Suprapubic skin (tissue), 4 donors: Measurements from ENCODE around the gene PHGDH. TPM values are rescaled to one million over a fixed set of nuclear protein-coding genes. Genes with fewer than 3 reads are reported as not detected.
"Not testable (repeated sequence)": the region's sequence is repeated elsewhere in the genome, so short reads cannot be mapped to it uniquely, and the experiment has no call there.

Experiments used
- DNase-seq, 2 donors: peaks; one replicate each; pipeline ENCODE4 v3.0.0-alpha.2; 2019; ENCODE audit warnings: low spot score in 2 of 2
- H3K27ac ChIP-seq: fragments of 200-600 bp; sonication (generic); one replicate; pipeline ENCODE4 v1.5.1; 2019
- H3K27me3 ChIP-seq: fragments of 200-600 bp; sonication (generic); one replicate; pipeline ENCODE4 v1.5.1; 2019
- H3K36me3 ChIP-seq: fragments of 200-600 bp; sonication (generic); one replicate; pipeline ENCODE4 v1.5.1; 2019
- H3K4me1 ChIP-seq: fragments of 200-600 bp; sonication (generic); one replicate; pipeline ENCODE4 v1.5.1; 2019
- H3K4me3 ChIP-seq: fragments of 200-600 bp; sonication (generic); one replicate; pipeline ENCODE4 v1.5.1; 2019; ENCODE audit warnings: mild to moderate bottlenecking
- H3K9me3 ChIP-seq: fragments of 200-600 bp; sonication (generic); one replicate; pipeline ENCODE4 v1.5.1; 2019
- EP300 ChIP-seq: sonication (generic); formaldehyde crosslinking; IDR thresholded peaks from one replicate; pipeline ENCODE4 v1.6.1; 2017; ENCODE audit warnings: antibody characterized with exemption
- POLR2A ChIP-seq, 2 donors: fragments of 450-650 bp; IDR thresholded peaks; one replicate each; pipeline ENCODE4 v1.6.1; 2017; ENCODE audit warnings: antibody characterized with exemption in 2 of 2, mild to moderate bottlenecking in 2 of 2, moderate library complexity in 2 of 2
- POLR2AphosphoS5 ChIP-seq, 3 donors: sonication (generic); formaldehyde crosslinking; IDR thresholded peaks; one replicate each; pipeline ENCODE4 v1.6.1; 2017; ENCODE audit warnings: antibody characterized with exemption in 3 of 3
- WGBS: methylation state at CpG from one replicate; pipeline ENCODE4 v1.1.5; 2018; 5-methylcytosine and 5-hydroxymethylcytosine counted together
- total RNA-seq, 4 donors: library from RNA; depleted of rRNA; stranded (reverse); fragments of >200 nt; gene quantifications; one replicate each; pipeline ENCODE4 v1.1.0, GENCODE V29; 2016
- TF ChIP-seq, protein P1 (sequence below), 2 donors: fragments of 200-600 bp in 1 of 2; fragments of 450-650 bp in 1 of 2; sonication (generic) in 1 of 2; IDR thresholded peaks; one replicate each; pipeline ENCODE4 v1.5.1; 2016 to 2019; ENCODE audit warnings: antibody characterized with exemption in 2 of 2, mild to moderate bottlenecking in 1 of 2, moderate library complexity in 1 of 2

PHGDH gene
- total RNA-seq, 4 donors from 2014 or later, result 81.3 to 130 (median 100.0) TPM

DNA sequence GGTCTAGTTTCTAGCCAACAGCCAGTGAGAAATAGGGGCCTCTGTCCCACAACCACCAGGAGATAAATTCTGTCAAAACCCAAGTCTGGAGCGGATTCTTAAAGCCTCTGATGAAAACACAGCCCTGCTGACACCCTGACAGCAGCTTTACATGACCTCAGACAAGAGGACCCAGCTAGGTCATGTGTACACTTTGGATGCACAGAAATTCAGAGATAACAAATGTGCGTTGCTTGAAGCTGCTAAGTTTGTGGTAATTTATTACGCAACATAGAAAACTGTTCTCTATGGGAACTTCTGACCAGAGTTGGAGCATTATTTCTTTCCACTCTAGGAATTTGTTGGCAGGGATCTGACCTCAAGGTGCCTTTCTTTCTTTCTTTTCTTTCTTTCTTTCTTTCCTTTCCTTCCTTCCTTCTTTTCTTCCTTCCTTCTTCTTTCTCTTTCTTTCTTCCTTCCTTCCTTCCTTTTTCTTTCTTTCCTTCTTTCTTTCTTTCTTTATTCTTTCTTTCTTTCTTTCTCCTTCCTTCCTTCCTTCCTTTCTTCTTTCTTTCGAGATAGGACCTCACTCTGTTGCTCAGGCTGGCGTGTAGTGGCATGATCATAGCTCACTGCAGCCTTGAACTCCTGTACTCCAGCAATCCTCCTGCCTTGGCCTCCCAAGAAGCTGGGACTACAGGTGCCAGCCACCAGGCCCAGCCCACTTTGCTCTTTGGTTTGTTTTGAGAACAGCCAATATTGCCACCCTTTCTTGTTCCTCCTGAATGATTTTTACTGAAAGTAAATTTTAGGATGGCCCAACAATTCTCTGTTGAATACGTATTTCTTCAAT lies 71.8 kb downstream of the PHGDH start:
- TF ChIP-seq POLR2AphosphoS5 (IDR thresholded peaks at IDR 0.05) (no peak), POLR2A (IDR thresholded peaks at IDR 0.05) (no peak), EP300 (no peak)
- TF ChIP-seq, protein P1, sequence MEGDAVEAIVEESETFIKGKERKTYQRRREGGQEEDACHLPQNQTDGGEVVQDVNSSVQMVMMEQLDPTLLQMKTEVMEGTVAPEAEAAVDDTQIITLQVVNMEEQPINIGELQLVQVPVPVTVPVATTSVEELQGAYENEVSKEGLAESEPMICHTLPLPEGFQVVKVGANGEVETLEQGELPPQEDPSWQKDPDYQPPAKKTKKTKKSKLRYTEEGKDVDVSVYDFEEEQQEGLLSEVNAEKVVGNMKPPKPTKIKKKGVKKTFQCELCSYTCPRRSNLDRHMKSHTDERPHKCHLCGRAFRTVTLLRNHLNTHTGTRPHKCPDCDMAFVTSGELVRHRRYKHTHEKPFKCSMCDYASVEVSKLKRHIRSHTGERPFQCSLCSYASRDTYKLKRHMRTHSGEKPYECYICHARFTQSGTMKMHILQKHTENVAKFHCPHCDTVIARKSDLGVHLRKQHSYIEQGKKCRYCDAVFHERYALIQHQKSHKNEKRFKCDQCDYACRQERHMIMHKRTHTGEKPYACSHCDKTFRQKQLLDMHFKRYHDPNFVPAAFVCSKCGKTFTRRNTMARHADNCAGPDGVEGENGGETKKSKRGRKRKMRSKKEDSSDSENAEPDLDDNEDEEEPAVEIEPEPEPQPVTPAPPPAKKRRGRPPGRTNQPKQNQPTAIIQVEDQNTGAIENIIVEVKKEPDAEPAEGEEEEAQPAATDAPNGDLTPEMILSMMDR (IDR thresholded peaks at IDR 0.05), result no peak
- Histone ChIP-seq H3K9me3 (no peaks in the 10 kb centered on the region), H3K4me1 (peaks cover 52% of the 10 kb centered on the region), H3K4me3 (no peak overlapping the region), H3K27ac (no peak overlapping the region), H3K36me3 (no peaks in the 10 kb centered on the region), H3K27me3 (no peaks in the 10 kb centered on the region)
- 68% methylated on average over 6 of the region's 6 CpGs for WGBS
- DNase-seq, result no peak

DNA sequence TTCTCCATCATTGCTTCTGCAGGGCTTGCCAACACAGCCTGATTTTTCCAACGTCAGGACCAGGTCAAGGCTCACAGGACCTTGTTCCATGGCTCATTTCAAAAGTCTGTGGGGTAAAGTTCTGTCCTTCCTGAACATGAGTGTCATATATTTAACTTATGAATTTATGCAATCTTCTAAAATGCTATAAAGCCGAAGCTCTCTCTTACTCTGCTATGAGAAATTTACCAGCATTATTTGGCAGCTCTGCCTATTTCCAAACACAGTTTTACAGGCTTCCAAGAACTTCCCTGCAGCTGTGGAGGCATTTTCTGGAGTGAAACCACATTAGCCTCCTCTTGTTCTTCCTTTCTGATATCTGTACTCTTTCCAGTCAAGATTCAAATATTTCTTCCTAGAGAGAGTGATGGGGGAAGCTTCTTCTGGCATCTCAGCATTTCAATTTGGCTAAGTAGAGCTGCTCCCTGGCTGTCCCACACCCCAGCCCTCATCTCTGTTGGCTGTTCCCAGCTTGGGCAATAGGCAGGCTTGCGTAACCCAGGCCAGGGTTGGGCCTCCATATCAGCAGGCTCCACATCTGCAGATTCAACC lies 72.6 kb downstream of the PHGDH start:
- Histone ChIP-seq H3K4me3 (no peak overlapping the region), H3K27ac (no peak overlapping the region), H3K27me3 (no peaks in the 10 kb centered on the region), H3K9me3 (no peaks in the 10 kb centered on the region), H3K4me1 (peaks cover 50% of the 10 kb centered on the region), H3K36me3 (no peaks in the 10 kb centered on the region)
- peak; percentile 84 to 87 for DNase-seq
- TF ChIP-seq POLR2AphosphoS5 (IDR thresholded peaks at IDR 0.05), result peak in 1 of 3 donors; percentile 29
- no peak for TF ChIP-seq EP300
- 52% methylated on average over 3 of the region's 3 CpGs for WGBS

DNA sequence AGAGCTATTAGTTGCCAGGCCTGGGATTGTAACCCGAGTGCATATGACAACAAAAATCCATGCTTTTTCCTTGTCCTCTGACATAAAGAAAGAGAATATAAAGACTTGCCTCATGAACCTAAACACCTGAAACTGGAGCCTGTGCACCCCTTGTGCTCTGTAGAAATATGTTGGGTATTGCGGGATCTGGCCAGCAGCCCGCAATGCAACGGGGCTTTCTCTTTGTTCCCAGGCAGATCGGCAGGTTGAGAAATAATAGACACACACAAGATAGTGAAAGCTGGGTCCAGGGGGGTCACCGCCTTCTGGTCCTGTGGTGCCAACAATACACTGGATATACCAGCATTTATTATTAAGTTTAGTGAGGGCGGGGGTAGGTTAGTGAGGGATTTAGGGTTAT lies 74.3 kb downstream of the PHGDH start:
- not testable (repeated sequence) for H3K27ac ChIP-seq

DNA sequence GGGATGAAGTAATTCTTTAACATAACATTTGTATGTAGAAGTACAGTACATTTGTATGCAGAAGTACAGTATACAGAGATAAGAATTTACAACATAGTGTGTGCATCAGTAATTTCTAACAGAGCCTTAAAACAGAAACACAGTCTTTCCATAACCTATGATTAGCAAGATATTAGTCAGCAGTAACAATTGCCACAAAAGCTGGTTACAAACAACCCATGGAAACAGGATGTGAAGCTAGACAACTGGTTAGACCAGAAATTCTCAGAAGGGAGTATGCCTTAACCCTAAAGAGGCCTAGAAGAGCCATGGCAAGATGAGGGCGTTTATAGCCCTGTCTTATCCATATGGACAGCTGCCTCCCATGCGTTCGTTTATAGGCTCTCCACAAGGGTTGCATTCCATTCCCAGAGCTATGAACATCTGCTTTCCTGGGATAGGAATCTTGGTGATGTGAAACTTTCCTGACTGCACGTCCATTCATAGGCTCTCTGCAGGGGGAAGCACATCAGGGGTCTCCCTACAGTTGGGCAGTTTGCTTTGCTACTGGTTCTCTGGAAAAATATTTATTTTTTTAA lies 74.8 kb downstream of the PHGDH start:
- 64% methylated on average over 4 of the region's 4 CpGs for WGBS
- TF ChIP-seq POLR2AphosphoS5 (IDR thresholded peaks at IDR 0.05), result peak in 1 of 3 donors; percentile 12

More for the DNA sequence above, 74.3 kb downstream of the PHGDH start:
- H3K4me1 ChIP-seq, result peaks cover 35% of the 10 kb centered on the region
- H3K27me3 ChIP-seq, H3K9me3 ChIP-seq, DNase-seq, H3K36me3 ChIP-seq, H3K4me3 ChIP-seq: not testable (repeated sequence)
- WGBS, result 69% methylated on average over 7 of the region's 7 CpGs

DNA sequence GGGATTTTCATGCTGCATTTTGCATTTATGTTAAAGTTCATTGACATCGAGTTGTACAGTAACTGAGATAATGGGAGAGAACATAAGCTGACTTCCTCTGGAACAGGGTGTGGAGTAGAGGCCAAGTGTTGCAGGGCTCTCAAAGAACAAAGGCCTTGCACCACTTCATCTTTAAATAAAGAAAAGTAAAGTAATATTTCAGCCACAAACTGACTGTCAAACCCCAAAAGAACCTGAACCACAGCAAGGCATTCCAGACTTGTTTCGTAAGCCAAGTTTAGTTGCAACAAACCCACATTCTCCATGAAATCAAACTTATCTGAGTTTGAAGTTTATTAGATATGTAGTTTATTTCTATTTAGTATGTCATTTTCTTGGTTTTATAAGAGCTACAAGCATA lies 76.0 kb downstream of the PHGDH start:
- H3K4me3 ChIP-seq, result no peak overlapping the region
- 45% methylated on average over 2 of the region's 2 CpGs for WGBS
- no peaks in the 10 kb centered on the region for H3K9me3 ChIP-seq
- H3K4me1 ChIP-seq, result peaks cover 29% of the 10 kb centered on the region
- DNase-seq, result no peak
- TF ChIP-seq POLR2AphosphoS5 (IDR thresholded peaks at IDR 0.05) (no peak), EP300 (no peak), POLR2A (IDR thresholded peaks at IDR 0.05) (no peak)
- TF ChIP-seq, protein P1 (IDR thresholded peaks at IDR 0.05), result no peak
- H3K36me3 ChIP-seq, result no peaks in the 10 kb centered on the region
- H3K27me3 ChIP-seq, result no peaks in the 10 kb centered on the region
- H3K27ac ChIP-seq, result no peak overlapping the region

More for the DNA sequence above, 74.8 kb downstream of the PHGDH start:
- H3K27ac ChIP-seq, H3K9me3 ChIP-seq, H3K36me3 ChIP-seq, H3K27me3 ChIP-seq, DNase-seq, H3K4me3 ChIP-seq: not testable (repeated sequence)
- peaks cover 33% of the 10 kb centered on the region for H3K4me1 ChIP-seq

DNA sequence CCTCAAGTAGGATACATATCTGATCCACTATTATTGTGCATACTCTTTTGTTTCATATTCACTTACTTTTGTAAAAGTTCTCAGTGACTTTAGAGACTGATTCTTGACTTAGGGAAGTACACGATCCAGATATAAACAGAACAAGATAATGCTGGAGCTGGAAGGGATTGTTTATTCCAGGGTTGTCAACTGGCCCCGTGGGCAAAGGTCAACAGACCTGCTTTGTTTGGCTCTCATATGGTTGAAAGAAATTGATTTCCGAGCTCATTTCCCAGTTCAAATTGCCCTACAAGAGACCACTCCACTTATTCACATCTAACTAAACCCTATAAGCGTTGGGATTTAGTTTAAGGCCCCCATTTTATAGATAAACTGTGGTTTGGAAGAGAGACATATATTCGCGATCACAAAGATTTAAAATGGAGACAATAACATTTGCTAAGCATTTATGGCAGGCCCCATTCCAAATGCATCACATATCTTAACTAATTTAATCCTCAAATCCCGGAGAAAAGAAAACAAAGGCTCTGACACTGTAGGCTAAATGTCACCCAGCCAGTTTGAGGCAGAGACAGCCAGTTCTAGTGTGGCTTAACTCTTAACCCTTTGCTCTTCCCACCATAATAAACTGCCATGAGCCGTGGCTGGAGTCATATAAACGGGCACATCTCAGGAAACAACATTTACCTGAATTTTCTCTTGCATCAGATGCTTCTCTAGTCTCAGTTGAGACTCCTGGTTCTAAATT lies 78.9 kb downstream of the PHGDH start:
- WGBS, result 64% methylated on average over 9 of the region's 9 CpGs
- Histone ChIP-seq H3K27me3 (no peaks in the 10 kb centered on the region), H3K27ac (peak overlapping the region; percentile 14), H3K36me3 (no peaks in the 10 kb centered on the region), H3K4me1 (peaks cover 2% of the 10 kb centered on the region), H3K9me3 (no peaks in the 10 kb centered on the region), H3K4me3 (no peak overlapping the region)
- DNase-seq, result no peak
- TF ChIP-seq EP300 (no peak), POLR2A (IDR thresholded peaks at IDR 0.05) (no peak), POLR2AphosphoS5 (IDR thresholded peaks at IDR 0.05) (no peak)
- TF ChIP-seq, protein P1 (IDR thresholded peaks at IDR 0.05), result no peak
